Esophagus muscularis mucosa (tissue), 4 donors: Measurements from ENCODE around the gene DNASE2B. TPM values are rescaled to one million over a fixed set of nuclear protein-coding genes. Genes with fewer than 3 reads are reported as not detected.

ENCODE experiments used
- DNase-seq: peaks from one replicate; pipeline ENCODE4 v3.0.0-alpha.2; 2017; ENCODE audit errors: extremely low spot score
- H3K27ac ChIP-seq, 4 donors: fragments of 200-600 bp; sonication (generic); replicated peaks in 1 of 4; 1 replicate in 3 of 4; 2 replicates in 1 of 4; pipeline ENCODE4 v1.5.1; 2016 to 2019; ENCODE audit warnings: mild to moderate bottlenecking in 1 of 4
- H3K27me3 ChIP-seq, 4 donors: fragments of 200-600 bp; sonication (generic); one replicate each; pipeline versions ENCODE4 v1.5.1 to v1.6.0; 2016 to 2019
- H3K36me3 ChIP-seq, 4 donors: fragments of 200-600 bp; sonication (generic); one replicate each; pipeline ENCODE4 v1.5.1; 2016 to 2019
- H3K4me1 ChIP-seq, 4 donors: fragments of 200-600 bp; sonication (generic); one replicate each; pipeline ENCODE4 v1.5.1; 2016 to 2019
- H3K4me3 ChIP-seq, 4 donors: fragments of 200-600 bp; sonication (generic); 1 replicate in 2 of 4; 2 replicates in 2 of 4; pipeline ENCODE4 v1.5.1; 2016 to 2019; ENCODE audit warnings: mild to moderate bottlenecking in 4 of 4, moderate library complexity in 1 of 4
- H3K9me3 ChIP-seq, 4 donors: fragments of 200-600 bp; sonication (generic); 1 replicate in 3 of 4; 2 replicates in 1 of 4; pipeline ENCODE4 v1.5.1; 2016 to 2019
- CTCF ChIP-seq, 3 experiments: fragments of 200-600 bp in 2 of 3; fragments of 450-650 bp in 1 of 3; sonication (generic) in 2 of 3; IDR thresholded peaks; one replicate each; pipeline ENCODE4 v1.5.1; 2017 to 2019; ENCODE audit warnings: antibody characterized with exemption in 3 of 3, mild to moderate bottlenecking in 2 of 3, moderate library complexity in 1 of 3
- EP300 ChIP-seq: sonication (generic); formaldehyde crosslinking; IDR thresholded peaks from one replicate; pipeline ENCODE4 v1.6.1; 2017; ENCODE audit warnings: antibody characterized with exemption
- POLR2A ChIP-seq: fragments of 450-650 bp; IDR thresholded peaks from one replicate; pipeline ENCODE4 v1.6.1; 2017; ENCODE audit warnings: antibody characterized with exemption, moderate library complexity, mild to moderate bottlenecking, low read depth
- POLR2AphosphoS5 ChIP-seq, 2 donors: sonication (generic); formaldehyde crosslinking; IDR thresholded peaks; one replicate each; pipeline ENCODE4 v1.6.1; 2017; ENCODE audit warnings: antibody characterized with exemption in 2 of 2
- WGBS: methylation state at CpG from one replicate; pipeline ENCODE4 v1.1.5; 2018; 5-methylcytosine and 5-hydroxymethylcytosine counted together
- intact Hi-C: fragments of 100-400 bp; cut with DNase I; formaldehyde crosslinking; loops from one replicate; pipeline ENCODE4 v1.15.1; 2023
- total RNA-seq, 4 donors: library from RNA; depleted of rRNA; stranded (reverse); fragments of >200 nt; gene quantifications; one replicate each; pipeline versions ENCODE4 v1.1.0 to v1.2.1, GENCODE V29; 2016

Gene DNASE2B
- total RNA-seq, 4 donors from 2014 or later: 0.33 TPM; not detected in 3

- WGBS: 84% methylated on average over 3 of the region's 3 CpGs
- H3K27ac ChIP-seq: no peak overlapping the region
- H3K27me3 ChIP-seq: no peaks in the 10 kb centered on the region
- H3K4me1 ChIP-seq: peaks cover 0 to 8% (median 7%) of the 10 kb centered on the region in 4 donors
- H3K4me3 ChIP-seq: no peak overlapping the region
- no peaks in the 10 kb centered on the region for H3K36me3 ChIP-seq
- intact Hi-C loops: no loop called here
- DNase-seq: no peak
- TF ChIP-seq CTCF (IDR thresholded peaks at IDR 0.05): no peak
- TF ChIP-seq POLR2A: no peak
- no peak for TF ChIP-seq EP300
- TF ChIP-seq POLR2AphosphoS5 (IDR thresholded peaks at IDR 0.05): no peak
- no peaks in the 10 kb centered on the region for H3K9me3 ChIP-seq
Observed at GRCh38 chr1:84382127-84382526, 16.2 kb upstream of the DNASE2B start.

DNA sequence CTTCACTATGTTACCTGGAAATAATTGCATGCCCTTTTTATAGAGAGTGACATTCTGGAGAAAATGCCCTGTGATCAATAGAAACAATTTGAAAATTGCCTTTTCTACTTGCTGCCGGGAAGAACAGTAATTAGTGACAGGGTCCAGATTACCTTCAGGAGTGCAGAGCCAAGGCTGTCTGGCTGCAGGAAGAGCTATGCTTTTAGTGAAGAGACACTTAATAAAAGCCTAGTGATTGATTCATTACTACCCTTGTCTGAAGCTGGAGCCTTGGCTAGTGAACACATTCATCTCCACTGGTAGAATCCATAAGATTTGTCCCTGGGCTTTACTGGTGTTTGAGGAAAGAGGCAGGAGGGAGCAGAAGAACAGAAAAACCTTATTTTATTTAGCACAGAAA, 12.9 kb upstream of the DNASE2B start:
- H3K9me3 ChIP-seq: no peaks in the 10 kb centered on the region
- no peaks in the 10 kb centered on the region for H3K27me3 ChIP-seq
- no peak overlapping the region for H3K27ac ChIP-seq
- DNase-seq: no peak
- TF ChIP-seq POLR2A: no peak
- TF ChIP-seq POLR2AphosphoS5 (IDR thresholded peaks at IDR 0.05): no peak
- TF ChIP-seq EP300: no peak
- TF ChIP-seq CTCF (IDR thresholded peaks at IDR 0.05): no peak
- H3K4me1 ChIP-seq: no peaks in the 10 kb centered on the region
- WGBS: 85% methylated on average over 1 of the region's 1 CpG
- H3K36me3 ChIP-seq: no peaks in the 10 kb centered on the region
- intact Hi-C loops: no loop called here
- no peak overlapping the region for H3K4me3 ChIP-seq

DNA sequence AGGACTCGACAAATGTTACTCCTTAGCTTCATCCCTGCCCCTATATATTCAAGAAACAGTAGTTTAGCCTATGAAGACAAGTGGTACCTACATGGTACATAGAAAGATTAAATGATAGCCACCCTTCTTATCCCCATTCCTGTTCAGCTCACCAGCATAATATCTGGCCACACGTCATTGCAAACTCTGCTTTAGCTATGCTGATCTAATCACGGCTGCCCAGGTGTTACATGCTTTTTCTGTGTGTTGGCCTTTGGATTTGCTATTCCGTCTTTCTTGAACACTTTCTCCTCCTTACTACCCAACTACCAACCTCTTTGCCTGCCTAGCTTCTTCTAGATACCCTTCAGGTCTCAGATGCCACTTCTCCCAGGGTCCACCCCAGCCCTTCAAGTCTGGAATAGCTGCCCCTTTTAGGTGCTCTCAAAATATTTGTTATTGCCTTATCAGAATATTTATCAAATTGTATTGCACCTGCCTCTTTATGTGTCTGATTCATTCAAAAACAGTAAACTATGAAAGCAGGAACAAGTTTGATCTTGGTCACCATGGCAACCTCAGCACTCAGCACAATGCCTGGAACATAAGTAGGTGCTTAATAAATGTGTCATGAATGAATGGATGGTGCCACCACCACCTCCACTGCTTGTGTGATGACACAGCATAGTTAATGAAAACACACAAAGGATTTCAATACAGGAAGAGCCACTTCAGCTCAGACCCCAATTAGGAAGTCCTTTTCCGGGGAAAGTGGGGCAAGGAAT, 11.4 kb upstream of the DNASE2B start:
- 90% methylated on average over 5 of the region's 5 CpGs for WGBS
- Histone ChIP-seq H3K4me1 (no peaks in the 10 kb centered on the region), H3K36me3 (no peaks in the 10 kb centered on the region), H3K27ac (no peak overlapping the region), H3K4me3 (no peak overlapping the region), H3K27me3 (no peaks in the 10 kb centered on the region), H3K9me3 (no peaks in the 10 kb centered on the region)
- intact Hi-C loops: no loop called here
- TF ChIP-seq POLR2AphosphoS5 (IDR thresholded peaks at IDR 0.05) (no peak), POLR2A (no peak), CTCF (IDR thresholded peaks at IDR 0.05) (no peak), EP300 (no peak)
- DNase-seq: no peak

DNA sequence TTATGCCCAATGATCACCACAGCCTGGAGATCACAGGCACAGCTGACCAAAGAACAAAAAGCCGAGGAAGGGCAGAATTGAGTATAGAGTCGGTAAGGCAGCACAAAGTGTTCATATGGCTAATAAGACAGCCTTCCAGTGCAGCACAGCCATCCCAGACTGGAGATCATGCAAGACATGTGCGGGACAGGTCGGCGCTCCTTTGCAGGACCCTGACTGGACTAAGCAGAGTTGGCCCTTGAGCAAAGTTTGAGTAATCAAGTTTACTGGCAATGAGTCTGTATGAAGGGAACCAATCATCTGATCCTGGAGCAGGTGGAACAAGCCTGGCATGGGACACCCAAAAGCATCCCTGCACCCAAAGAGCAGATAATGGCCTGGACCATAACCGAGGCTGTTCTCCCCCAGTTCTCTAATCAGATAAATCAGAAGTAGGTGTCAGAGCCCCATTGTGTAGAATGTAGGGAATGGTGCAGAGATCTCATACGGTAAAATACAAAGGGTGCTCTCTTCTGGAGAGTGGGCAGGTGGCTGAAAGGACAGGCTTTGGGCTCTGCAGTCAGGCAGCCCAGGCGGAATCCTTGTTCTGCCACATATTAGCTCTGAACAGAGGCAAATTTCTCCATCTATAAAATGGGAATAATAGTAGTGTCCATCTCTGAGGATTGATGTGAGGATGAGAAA, 10.7 kb upstream of the DNASE2B start:
- H3K27ac ChIP-seq: no peak overlapping the region
- H3K4me3 ChIP-seq: no peak overlapping the region
- no peaks in the 10 kb centered on the region for H3K4me1 ChIP-seq
- 70% methylated on average over 8 of the region's 8 CpGs for WGBS
- TF ChIP-seq CTCF (IDR thresholded peaks at IDR 0.05) (no peak), POLR2AphosphoS5 (IDR thresholded peaks at IDR 0.05) (no peak), EP300 (no peak), POLR2A (no peak)
- DNase-seq: no peak
- H3K36me3 ChIP-seq: no peaks in the 10 kb centered on the region
- no peaks in the 10 kb centered on the region for H3K27me3 ChIP-seq
- H3K9me3 ChIP-seq: no peaks in the 10 kb centered on the region
- intact Hi-C loops: no loop called here
